GM19397 (cell line): Measurements from ENCODE around the gene PDGFC.
"Not testable (repeated sequence)": the region's sequence is repeated elsewhere in the genome, so short reads cannot be mapped to it uniquely, and the experiment has no call there.

Experiments
- ATAC-seq: cut with Tn5 transposase; IDR thresholded peaks from one replicate; pipeline ENCODE4 v1.9.1; 2021; ENCODE audit warnings: mild to moderate bottlenecking, moderate library complexity; ENCODE audit not compliant: unreplicated experiment

The PDGFC gene

DNA sequence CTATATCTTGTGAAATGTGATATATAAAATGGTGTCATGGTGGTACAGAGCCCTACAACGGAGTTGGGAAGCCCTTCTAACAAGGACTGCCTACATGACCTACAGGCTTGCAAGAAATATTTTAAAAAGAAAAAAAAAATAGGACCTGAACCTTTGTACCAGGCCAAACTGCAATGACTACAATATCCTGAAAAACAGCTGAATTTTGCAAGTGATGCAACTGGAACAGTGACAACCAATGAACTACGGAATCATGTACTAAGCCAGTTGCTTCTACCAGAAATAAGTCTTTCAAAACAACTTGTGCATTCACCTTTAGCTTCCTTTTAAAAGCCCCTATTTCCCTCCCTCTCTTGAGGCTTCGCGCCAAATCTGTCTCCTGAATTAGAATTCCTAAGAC is 58.4 kb downstream of the PDGFC start:
- no peak for ATAC-seq

DNA sequence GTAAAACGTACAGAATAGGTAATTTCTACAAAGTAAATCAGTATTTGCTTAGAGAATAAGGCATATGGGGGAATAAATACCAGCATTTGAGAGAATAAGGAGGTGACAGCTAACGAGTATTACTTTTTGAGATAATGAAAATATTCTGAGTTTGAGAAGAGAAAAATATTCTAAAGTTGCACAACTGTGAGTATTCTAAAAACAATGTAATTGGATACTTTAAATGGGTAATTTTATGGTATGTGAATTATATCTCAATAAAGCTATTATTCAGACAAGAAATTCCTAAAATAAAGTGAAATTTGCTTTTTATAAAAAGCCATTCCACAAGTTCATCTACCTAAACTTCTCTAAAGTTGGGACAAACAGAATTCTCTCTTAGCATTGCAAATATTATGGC is 62.6 kb downstream of the PDGFC start:
- ATAC-seq: no peak

- ATAC-seq: no peak
Measured at GRCh38 chr4:156906325-156906724, 65.3 kb downstream of the PDGFC start.

GRCh38 chr4:156901871-156902270 is 69.7 kb downstream of the PDGFC start:
- ATAC-seq: no peak

- no peak for ATAC-seq
Measured at GRCh38 chr4:156898373-156899117, 73.1 kb downstream of the PDGFC start.

DNA sequence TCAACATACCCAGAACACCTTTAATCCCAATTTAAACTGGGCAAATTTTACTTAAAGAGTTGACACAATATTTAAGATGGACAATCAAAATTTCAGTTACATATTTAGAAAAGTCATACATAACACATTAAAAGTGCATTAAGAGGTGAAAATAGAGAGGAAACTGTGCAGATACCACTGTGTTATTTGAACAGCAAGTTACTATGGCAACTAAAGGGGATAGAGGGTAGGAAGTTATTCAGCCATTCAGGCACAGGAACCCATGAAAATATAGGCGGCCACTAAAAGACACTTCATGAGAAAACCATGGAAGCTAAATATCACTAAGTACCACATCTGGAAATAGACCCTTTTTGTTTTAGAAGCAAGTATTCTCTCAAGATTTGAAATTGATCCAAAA is 75.1 kb downstream of the PDGFC start:
- no peak for ATAC-seq

DNA sequence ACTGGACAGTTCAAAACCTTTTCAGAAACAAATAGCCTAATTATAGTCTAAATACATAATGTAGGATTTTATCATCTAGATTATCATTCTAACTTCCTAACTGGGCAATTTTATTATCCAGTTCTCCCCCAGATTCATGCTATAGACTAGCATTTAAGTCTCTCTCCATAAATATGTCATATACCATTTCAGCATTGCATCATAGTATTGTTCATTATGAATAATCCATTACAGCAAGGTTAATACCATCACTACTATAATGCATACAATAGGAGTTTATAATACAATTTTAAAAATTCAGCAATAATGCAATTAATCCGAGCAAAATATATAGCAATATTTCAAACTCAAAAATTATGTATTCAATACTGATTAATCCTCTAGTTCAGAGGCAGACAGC is 77.4 kb downstream of the PDGFC start:
- ATAC-seq: no peak

DNA sequence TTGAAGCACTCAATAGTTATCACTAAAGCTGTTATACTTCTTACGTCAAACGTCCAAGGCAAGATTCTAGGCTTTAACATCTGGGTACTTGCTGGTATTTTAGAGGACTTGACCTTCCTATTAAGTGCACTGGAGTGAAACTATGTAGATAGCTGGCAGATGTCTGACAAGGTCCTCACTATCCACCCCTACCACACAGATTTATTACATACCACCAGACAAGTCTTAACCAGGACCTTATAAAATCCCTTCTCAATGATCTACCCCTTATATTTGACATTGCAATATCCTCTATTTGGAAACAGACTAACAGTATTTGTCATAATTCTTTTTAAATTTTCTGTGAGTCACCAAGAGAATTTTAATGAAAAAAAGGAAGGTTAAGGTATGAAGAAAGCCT is 78.8 kb downstream of the PDGFC start:
- ATAC-seq: no peak

DNA sequence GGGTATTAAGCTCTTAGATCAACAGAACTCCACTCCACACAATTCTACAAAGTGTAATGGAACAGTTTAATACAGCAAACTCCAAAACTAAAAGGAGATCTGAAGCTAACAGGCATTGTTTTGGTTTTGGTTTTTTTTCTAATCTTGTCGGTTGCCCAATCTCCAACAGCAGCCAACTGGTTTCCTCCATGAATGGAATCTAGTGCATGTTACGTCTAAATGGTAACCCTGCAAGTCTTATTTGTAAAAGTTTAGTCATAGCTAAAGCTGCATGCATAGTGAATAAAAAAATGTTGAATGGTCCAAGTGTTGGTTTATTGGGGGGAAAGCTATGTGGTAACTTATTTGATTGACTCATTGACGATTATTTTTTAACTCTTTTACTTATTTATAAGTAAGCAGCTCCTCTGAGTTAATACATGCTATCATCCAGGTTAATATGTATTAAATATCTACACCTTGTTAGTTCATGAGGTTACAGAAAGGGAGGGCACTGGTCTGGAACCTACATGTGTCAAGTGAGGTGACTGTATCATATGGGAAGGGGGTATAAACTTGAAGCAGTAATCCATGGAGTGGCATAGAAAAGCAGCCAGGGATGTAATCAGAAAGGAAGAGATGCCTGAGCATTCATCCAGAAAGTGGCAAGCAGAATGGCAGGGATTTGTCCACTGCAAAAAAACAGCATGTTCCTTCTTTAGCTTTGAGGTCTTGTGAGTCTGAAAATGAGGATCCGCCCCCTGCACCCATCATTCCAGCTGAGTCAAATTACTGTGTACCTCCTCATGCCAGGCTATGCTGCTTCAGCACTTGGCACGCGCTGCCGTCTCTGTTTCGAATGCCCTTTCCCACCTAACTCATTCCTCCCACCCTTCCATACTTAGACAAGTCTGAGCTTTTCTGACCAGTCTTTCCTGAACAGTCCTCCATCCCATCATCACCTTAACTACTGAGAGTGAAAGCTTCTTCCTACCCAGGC is 81.7 kb downstream of the PDGFC start:
- no peak for ATAC-seq

DNA sequence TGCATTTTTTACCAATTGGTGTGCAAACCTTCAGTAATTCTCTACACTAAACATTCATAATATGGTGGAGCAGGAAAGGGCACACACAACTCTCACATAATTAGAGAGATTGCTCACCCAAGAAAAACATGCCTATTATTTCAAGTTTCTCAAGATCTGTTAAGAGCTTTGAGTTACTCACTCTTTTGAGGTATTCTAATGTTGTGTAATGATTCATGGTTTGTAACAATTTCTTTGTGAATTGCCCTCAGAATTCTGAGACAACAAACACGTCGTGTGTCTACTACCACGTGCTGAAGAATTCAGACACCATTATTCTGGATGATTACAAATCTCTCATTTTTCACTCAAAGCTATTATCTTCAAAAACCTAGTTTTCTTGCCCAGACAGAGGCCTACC is 82.8 kb downstream of the PDGFC start:
- no peak for ATAC-seq

- ATAC-seq: no peak
Measured at GRCh38 chr4:156886481-156886880, 85.1 kb downstream of the PDGFC start.

DNA sequence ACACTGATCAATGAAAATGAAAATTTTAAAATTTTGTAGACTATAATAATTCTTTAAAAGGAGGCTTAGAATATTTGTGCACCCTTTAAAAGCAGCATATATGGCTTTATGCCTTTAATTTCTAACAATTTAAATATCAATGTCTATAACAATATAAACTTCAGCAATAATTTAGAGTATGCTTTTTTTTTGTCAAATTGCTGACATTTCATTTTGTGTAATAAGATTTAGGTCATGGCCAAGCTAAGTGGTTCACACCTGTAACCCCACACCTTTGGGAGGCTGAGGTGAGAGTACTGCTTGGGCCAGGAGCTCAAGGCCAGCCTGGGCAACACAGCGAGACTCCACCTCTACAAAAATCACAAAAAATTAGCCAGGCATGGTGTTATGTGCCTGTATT is 86.2 kb downstream of the PDGFC start:
- ATAC-seq: no peak

DNA sequence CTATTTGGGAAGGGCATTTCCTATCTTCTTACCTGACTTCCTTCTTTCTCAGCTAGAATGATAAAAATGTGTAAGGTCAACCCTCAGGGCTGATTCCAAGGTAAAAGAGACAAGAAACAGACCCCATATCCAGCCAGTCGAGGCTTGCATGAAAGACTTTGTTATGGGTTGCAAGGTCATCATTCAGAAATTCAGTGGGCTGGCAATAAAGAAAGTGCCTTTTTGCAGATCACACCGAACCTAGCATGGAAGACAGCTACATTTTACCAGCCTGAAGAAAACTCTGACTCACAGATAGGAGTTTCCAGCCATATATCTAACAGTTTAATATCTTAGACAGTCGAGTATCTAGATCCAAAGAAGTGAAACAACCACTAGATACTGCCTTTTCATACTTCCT is 87.4 kb downstream of the PDGFC start:
- no peak for ATAC-seq

GRCh38 chr4:156875704-156876103 is 95.9 kb downstream of the PDGFC start:
- ATAC-seq: no peak

DNA sequence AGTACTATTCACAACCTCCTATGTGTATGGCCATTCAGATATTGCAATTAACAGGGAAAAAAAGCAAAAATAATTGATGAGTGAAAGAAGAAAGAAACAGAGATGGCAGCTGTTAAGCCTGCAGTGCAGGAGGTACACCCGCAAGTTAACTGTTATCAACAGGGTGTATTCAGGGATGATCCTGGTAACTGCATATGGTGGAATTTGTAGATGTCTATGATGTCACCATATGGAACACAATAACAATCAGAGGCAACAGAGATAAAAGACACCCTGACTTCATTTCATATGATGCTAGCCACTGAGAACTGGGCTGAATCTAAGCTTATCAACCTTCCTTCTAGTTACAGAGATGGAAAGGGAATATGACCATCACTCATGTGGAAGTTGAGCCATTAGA is 96.5 kb downstream of the PDGFC start:
- no peak for ATAC-seq

DNA sequence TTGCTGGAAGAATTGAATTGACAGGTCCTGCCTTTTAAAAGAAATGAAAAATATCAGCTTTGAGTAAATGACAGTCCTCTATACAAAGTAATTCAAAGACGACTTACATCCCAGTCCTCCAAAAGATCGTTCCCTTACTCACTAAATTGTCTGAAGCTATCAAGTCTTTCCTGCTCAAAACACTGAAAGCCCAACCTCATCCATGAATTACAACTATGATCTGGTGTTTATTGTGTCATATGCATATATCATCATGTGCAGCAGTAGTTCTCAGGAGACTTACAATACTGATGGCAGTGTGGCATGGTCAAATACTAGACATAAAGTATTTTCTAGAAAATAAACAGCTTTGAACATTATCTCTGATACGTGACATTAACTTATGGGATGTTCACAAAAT is 97.8 kb downstream of the PDGFC start:
- ATAC-seq: no peak

- ATAC-seq: no peak
Measured at GRCh38 chr4:156870861-156871260, 100.7 kb downstream of the PDGFC start.

DNA sequence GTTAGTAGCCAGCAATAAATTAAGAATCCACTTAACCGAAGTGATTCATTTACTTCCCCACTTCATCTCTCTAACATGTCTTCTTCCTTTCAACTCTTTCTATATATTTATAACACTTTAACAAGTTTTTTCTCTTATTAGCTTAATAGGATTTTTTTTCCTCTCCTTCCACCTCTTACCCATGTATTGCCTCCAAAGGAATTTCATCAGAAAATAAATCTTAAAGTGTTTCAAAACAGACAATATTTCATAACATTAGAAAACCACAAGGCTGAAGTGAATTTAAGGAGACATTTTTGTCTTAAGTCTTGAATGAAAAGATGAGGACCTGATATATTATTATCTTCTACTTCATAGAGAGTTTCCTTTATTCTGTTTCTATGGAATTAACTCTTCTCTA is 101.5 kb downstream of the PDGFC start:
- no peak for ATAC-seq

DNA sequence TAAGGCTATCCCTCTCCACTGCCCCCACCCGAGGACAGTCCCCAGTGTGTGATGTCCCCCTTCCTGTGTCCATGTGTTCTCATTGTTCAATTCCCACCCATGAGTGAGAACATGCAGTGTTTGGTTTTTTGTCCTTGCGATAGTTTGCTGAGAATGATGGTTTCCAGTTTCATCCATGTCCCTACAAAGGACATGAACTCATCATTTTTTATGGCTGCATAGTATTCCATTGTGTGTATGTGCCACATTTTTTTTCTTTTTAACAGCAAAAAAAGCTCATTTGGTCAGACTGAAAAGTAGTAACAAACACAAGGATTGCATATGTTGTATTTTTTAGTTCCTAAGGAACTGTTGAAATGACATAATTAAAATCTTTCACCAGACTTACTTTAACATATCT is 105.5 kb downstream of the PDGFC start:
- not testable (repeated sequence) for ATAC-seq

DNA sequence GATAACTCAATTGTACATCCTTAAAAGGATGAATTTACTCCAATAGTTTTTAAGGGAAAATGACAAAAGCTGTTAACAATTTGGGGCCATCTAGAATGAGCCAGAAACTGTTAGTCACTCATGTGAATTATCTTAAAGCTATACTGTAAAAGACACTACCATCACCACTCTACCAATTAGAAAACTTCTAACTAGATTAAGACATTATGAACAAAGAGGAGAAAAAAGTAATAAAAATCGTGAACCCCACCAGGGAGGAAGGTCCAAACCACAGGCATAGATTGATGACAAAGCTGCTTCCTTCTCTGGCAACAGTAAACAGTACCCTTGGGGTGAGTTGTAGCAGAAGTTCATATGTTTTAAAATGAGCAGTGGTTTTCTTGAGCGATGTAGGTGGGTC is 106.1 kb downstream of the PDGFC start:
- no peak for ATAC-seq

DNA sequence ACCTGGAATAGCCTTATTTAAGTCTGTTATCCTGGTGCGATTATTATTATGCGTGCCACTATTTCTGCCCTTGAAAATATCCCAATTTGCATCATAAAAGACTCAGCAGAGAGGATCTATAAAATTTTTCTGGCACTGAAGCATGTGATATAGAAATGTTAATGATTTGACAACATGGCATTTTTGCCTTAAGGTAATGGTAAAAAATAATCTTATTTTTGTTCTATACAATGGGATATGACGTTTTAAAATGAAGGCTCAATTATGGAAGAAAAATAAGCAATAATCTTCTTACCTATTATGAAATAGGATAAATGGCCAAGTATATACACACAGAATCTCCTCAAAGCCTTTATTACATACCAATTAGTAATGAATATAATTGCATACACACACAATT is 113.5 kb downstream of the PDGFC start:
- no peak for ATAC-seq

DNA sequence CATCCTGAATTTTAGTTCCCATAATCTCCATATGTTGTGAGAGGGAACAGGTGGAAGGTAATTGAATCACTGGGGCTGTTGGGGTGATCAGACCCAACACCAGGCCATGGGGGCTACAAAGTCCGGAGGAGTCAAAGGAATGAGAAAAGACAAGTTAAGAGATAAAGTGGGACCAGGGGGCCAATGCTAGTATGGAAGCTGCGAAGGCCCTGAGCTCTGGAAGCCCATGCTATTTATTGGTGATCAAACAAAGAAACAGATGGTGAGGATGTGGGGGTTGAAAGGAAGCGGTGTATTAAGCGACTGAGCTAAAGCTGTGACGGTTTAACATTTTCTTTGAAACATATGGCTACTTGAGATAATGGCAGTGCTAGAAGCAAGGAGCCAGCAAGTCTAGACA is 132.8 kb downstream of the PDGFC start:
- ATAC-seq: no peak
